CD4-positive, alpha-beta T cell treated with Interleukin-15 for 1 hour (primary cell): Measurements from ENCODE around the gene RTL1.

Experiments used
- DNase-seq: peaks from one replicate; pipeline ENCODE4 v3.0.0-alpha.2; 2020

The RTL1 gene

GRCh38 chr14:100864960-100865681 lies 38.4 kb downstream of the RTL1 start:
- peak; percentile 2 for DNase-seq

- DNase-seq = peak; percentile 7
Observed at GRCh38 chr14:100864206-100864605, 39.3 kb downstream of the RTL1 start.

- DNase-seq = peak; percentile 2
Observed at GRCh38 chr14:100862793-100863192, 40.7 kb downstream of the RTL1 start.

GRCh38 chr14:100862277-100862676 lies 41.2 kb downstream of the RTL1 start:
- DNase-seq = peak; percentile 2

GRCh38 chr14:100861937-100862247 lies 41.6 kb downstream of the RTL1 start:
- no peak for DNase-seq

- DNase-seq = no peak
Observed at GRCh38 chr14:100861188-100861936, 42.2 kb downstream of the RTL1 start.

GRCh38 chr14:100860556-100861187 lies 42.9 kb downstream of the RTL1 start:
- DNase-seq = no peak

GRCh38 chr14:100859781-100860180 lies 43.7 kb downstream of the RTL1 start:
- no peak for DNase-seq

- DNase-seq = no peak
Observed at GRCh38 chr14:100858838-100859220, 44.7 kb downstream of the RTL1 start.

- DNase-seq = no peak
Observed at GRCh38 chr14:100857923-100858837, 45.3 kb downstream of the RTL1 start.

- no peak for DNase-seq
Observed at GRCh38 chr14:100857233-100857922, 46.1 kb downstream of the RTL1 start.

GRCh38 chr14:100856056-100856950 lies 47.2 kb downstream of the RTL1 start:
- no peak for DNase-seq

- DNase-seq = no peak
Observed at GRCh38 chr14:100855256-100855930, 48.1 kb downstream of the RTL1 start.

GRCh38 chr14:100854435-100854834 lies 49.1 kb downstream of the RTL1 start:
- DNase-seq = no peak

- DNase-seq = no peak
Observed at GRCh38 chr14:100851946-100852620, 51.4 kb downstream of the RTL1 start.

- DNase-seq = no peak
Observed at GRCh38 chr14:100851586-100851916, 52.0 kb downstream of the RTL1 start.

- peak; percentile 64 for DNase-seq
Observed at GRCh38 chr14:100850841-100851585, 52.5 kb downstream of the RTL1 start.

- DNase-seq = no peak
Observed at GRCh38 chr14:100849115-100849781, 54.3 kb downstream of the RTL1 start.

GRCh38 chr14:100846309-100846859 lies 57.1 kb downstream of the RTL1 start:
- no peak for DNase-seq
